SK-N-SH treated with all-trans-retinoic acid at 6 μM for 48 hours (cell line): ENCODE data around the gene MKRN1.

Experiments
- ATAC-seq: fragments of 200-7000 bp; cut with Tn5 transposase; 3 replicates; pipeline ENCODE4 v1.9.1; 2020; ENCODE audit warnings: mild to moderate bottlenecking, moderate library complexity
- ARNTL ChIP-seq: fragments of 450-650 bp; formaldehyde crosslinking; IDR thresholded peaks from 2 replicates; pipeline ENCODE4 v1.5.0; 2020; ENCODE audit warnings: low read depth, mild to moderate bottlenecking, moderate library complexity, borderline replicate concordance
- CREB5 ChIP-seq: fragments of 250-450 bp; sonication (Bioruptor Pico); IDR thresholded peaks from 2 replicates; pipeline ENCODE4 v1.5.1; 2020; ENCODE audit warnings: low read depth, mild to moderate bottlenecking, moderate library complexity
- CSRNP3 ChIP-seq: fragments of 250-450 bp; sonication (Bioruptor Pico); IDR thresholded peaks from 2 replicates; pipeline ENCODE4 v1.5.1; 2021; ENCODE audit warnings: mild to moderate bottlenecking, moderate library complexity
- ESRRG ChIP-seq: fragments of 250-450 bp; sonication (Bioruptor Pico); IDR thresholded peaks from 2 replicates; pipeline ENCODE4 v1.6.1; 2021; ENCODE audit warnings: mild to moderate bottlenecking
- GLIS3 ChIP-seq: fragments of 250-450 bp; sonication (Bioruptor Pico); IDR thresholded peaks from 2 replicates; pipeline ENCODE4 v1.5.0; 2020; ENCODE audit warnings: mild to moderate bottlenecking, moderate library complexity
- ISL1 ChIP-seq: fragments of 250-450 bp; sonication (Bioruptor Pico); IDR thresholded peaks from 2 replicates; pipeline ENCODE4 v2.1.2; 2022; ENCODE audit warnings: mild to moderate bottlenecking, moderate library complexity
- OSR1 ChIP-seq: fragments of 250-450 bp; sonication (Bioruptor Pico); IDR thresholded peaks from 2 replicates; pipeline ENCODE4 v1.8.0; 2022; ENCODE audit warnings: moderate library complexity, mild to moderate bottlenecking, inconsistent platforms
- POU6F1 ChIP-seq: fragments of 250-450 bp; sonication (Bioruptor Pico); IDR thresholded peaks from 2 replicates; pipeline ENCODE4 v1.8.0; 2021; ENCODE audit warnings: low read depth, mild to moderate bottlenecking, moderate library complexity, borderline replicate concordance
- PPARA ChIP-seq: fragments of 250-450 bp; sonication (Bioruptor Pico); IDR thresholded peaks from 2 replicates; pipeline ENCODE4 v1.5.0; 2020; ENCODE audit warnings: mild to moderate bottlenecking, borderline replicate concordance
- SNAI2 ChIP-seq: fragments of 250-450 bp; sonication (Bioruptor Pico); IDR thresholded peaks from 2 replicates; pipeline ENCODE4 v1.5.0; 2020; ENCODE audit warnings: mild to moderate bottlenecking, moderate library complexity
- TCF4 ChIP-seq: fragments of 250-450 bp; sonication (Bioruptor Pico); IDR thresholded peaks from 2 replicates; pipeline ENCODE4 v1.8.0; 2021; ENCODE audit warnings: mild to moderate bottlenecking, moderate library complexity, borderline replicate concordance
- TOX ChIP-seq: fragments of 250-450 bp; sonication (Bioruptor Pico); IDR thresholded peaks from 2 replicates; pipeline ENCODE4 v1.8.0; 2021; ENCODE audit warnings: mild to moderate bottlenecking, moderate library complexity, borderline replicate concordance
- ZC3H10 ChIP-seq: fragments of 250-450 bp; sonication (Bioruptor Pico); IDR thresholded peaks from 2 replicates; pipeline ENCODE4 v1.5.1; 2021; ENCODE audit warnings: mild to moderate bottlenecking, moderate library complexity
- ZFP30 ChIP-seq: fragments of 450-650 bp; formaldehyde crosslinking; IDR thresholded peaks from 2 replicates; pipeline ENCODE4 v1.5.0; 2022; ENCODE audit warnings: mild to moderate bottlenecking, moderate library complexity
- ZNF565 ChIP-seq: fragments of 450-650 bp; formaldehyde crosslinking; conservative IDR thresholded peaks from 2 replicates; pipeline ENCODE4 v1.5.0; 2020; ENCODE audit warnings: low read depth, mild to moderate bottlenecking, moderate library complexity
- ZNF70 ChIP-seq: fragments of 450-650 bp; formaldehyde crosslinking; IDR thresholded peaks from 2 replicates; pipeline ENCODE4 v1.5.0; 2020; ENCODE audit warnings: mild to moderate bottlenecking, moderate library complexity
- TF ChIP-seq, protein P1 (sequence below): fragments of 250-450 bp; sonication (Bioruptor Pico); IDR thresholded peaks from 2 replicates; pipeline ENCODE4 v1.5.0; 2020; ENCODE audit warnings: mild to moderate bottlenecking, moderate library complexity
- TF ChIP-seq, protein P2 (sequence below): fragments of 250-450 bp; sonication (Bioruptor Pico); IDR thresholded peaks from 2 replicates; pipeline ENCODE4 v1.8.0; 2020; ENCODE audit warnings: mild to moderate bottlenecking, moderate library complexity, borderline replicate concordance

Gene MKRN1

DNA sequence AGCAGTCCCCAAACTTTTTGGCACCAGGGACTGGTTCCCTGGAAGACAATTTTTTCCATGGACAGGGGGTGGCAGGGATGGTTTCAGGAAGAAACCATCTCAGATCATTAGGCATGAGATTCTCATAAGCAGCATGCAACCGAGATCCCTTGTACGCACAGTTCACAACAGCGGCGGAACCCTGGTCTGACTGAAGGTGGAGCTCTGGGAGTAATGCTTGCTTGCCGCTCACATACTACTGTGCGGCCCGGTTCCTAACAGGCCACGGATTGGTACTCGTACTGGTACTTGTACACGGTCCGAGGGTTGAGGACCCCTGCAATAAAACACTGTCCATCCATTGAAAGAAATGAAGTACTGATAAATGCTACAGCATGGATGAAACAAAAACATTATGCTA, 32.8 kb downstream of the MKRN1 start:
- ATAC-seq = no peak
- TF ChIP-seq TCF4 (CRISPR knock-in tag) (no peak), SNAI2 (no peak), CREB5 (CRISPR knock-in tag) (no peak), PPARA (no peak), GLIS3 (CRISPR knock-in tag) (no peak), TOX (no peak), ZNF565 (CRISPR knock-in tag) (no peak), ZNF70 (no peak), POU6F1 (CRISPR knock-in tag) (no peak)
- TF ChIP-seq, protein P1, sequence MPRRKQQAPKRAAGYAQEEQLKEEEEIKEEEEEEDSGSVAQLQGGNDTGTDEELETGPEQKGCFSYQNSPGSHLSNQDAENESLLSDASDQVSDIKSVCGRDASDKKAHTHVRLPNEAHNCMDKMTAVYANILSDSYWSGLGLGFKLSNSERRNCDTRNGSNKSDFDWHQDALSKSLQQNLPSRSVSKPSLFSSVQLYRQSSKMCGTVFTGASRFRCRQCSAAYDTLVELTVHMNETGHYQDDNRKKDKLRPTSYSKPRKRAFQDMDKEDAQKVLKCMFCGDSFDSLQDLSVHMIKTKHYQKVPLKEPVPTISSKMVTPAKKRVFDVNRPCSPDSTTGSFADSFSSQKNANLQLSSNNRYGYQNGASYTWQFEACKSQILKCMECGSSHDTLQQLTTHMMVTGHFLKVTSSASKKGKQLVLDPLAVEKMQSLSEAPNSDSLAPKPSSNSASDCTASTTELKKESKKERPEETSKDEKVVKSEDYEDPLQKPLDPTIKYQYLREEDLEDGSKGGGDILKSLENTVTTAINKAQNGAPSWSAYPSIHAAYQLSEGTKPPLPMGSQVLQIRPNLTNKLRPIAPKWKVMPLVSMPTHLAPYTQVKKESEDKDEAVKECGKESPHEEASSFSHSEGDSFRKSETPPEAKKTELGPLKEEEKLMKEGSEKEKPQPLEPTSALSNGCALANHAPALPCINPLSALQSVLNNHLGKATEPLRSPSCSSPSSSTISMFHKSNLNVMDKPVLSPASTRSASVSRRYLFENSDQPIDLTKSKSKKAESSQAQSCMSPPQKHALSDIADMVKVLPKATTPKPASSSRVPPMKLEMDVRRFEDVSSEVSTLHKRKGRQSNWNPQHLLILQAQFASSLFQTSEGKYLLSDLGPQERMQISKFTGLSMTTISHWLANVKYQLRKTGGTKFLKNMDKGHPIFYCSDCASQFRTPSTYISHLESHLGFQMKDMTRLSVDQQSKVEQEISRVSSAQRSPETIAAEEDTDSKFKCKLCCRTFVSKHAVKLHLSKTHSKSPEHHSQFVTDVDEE (CRISPR knock-in tag) = no peak
- TF ChIP-seq, all 23 proteins: peak for 0

DNA sequence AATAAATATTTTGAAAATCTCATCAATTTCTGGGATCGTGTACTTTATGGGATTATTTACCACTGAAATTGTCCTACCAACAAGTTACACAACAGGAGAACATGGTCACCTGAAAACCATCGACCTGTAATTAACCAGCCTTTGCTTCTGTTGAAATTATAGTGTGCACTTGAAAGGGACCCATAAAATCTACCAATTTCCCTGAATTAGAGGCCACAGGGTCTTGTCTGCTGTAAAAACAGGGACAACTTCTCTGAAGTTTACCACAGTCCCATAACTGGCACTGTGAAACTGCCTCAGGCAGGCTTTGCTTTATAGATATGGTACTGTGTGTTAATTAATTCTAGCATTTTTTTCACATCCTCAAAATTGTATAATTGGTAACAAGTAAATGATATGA, 37.8 kb downstream of the MKRN1 start:
- TF ChIP-seq ZFP30 (CRISPR knock-in tag) (no peak), TOX (no peak), CREB5 (CRISPR knock-in tag) (no peak), ARNTL (CRISPR knock-in tag) (no peak), OSR1 (CRISPR knock-in tag) (no peak), ZC3H10 (CRISPR knock-in tag) (no peak), ESRRG (CRISPR knock-in tag) (no peak), CSRNP3 (CRISPR knock-in tag) (no peak), ISL1 (CRISPR knock-in tag) (no peak), SNAI2 (no peak), ZNF70 (no peak), POU6F1 (CRISPR knock-in tag) (no peak)
- TF ChIP-seq, protein P2, sequence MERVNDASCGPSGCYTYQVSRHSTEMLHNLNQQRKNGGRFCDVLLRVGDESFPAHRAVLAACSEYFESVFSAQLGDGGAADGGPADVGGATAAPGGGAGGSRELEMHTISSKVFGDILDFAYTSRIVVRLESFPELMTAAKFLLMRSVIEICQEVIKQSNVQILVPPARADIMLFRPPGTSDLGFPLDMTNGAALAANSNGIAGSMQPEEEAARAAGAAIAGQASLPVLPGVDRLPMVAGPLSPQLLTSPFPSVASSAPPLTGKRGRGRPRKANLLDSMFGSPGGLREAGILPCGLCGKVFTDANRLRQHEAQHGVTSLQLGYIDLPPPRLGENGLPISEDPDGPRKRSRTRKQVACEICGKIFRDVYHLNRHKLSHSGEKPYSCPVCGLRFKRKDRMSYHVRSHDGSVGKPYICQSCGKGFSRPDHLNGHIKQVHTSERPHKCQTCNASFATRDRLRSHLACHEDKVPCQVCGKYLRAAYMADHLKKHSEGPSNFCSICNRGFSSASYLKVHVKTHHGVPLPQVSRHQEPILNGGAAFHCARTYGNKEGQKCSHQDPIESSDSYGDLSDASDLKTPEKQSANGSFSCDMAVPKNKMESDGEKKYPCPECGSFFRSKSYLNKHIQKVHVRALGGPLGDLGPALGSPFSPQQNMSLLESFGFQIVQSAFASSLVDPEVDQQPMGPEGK (CRISPR knock-in tag) = no peak
- TF ChIP-seq, protein P1 (CRISPR knock-in tag) = no peak
- no peak for ATAC-seq
